Measurements from ENCODE around the gene SNAPC5. TPM values are rescaled to one million over a fixed set of nuclear protein-coding genes. Genes with fewer than 3 reads are reported as not detected.

Gene SNAPC5
- total RNA-seq, 1 donor = 14.5 TPM

GRCh38 chr15:66477011-66477410, 20.6 kb downstream of the SNAPC5 start:
- H3K9me3 ChIP-seq (ENCODE audit: low read depth, low read length) = no peaks in the 10 kb centered on the region
- H3K27ac ChIP-seq (ENCODE audit: low read depth, low read length) = no peak overlapping the region
- H3K4me3 ChIP-seq (ENCODE audit: insufficient read depth, low read length) = no peak overlapping the region
- H3K4me1 ChIP-seq (ENCODE audit: insufficient read depth, low read length) = peaks cover 11% of the 10 kb centered on the region
- H4K20me1 ChIP-seq (ENCODE audit: insufficient read depth, low read length) = peaks cover 25% of the 10 kb centered on the region
- peaks cover 7% of the 10 kb centered on the region for H3K36me3 ChIP-seq (ENCODE audit: insufficient read depth, low read length)
- H3K27me3 ChIP-seq (ENCODE audit: insufficient read depth, low read length) = no peaks in the 10 kb centered on the region
- DNase-seq (ENCODE audit: insufficient read length, low spot score, missing footprints) = no peak
- no peak overlapping the region for H3K4me2 ChIP-seq (ENCODE audit: insufficient read depth, low read length)
- no peak overlapping the region for H2AFZ ChIP-seq (ENCODE audit: low read length)
- H3K79me2 ChIP-seq (ENCODE audit: insufficient read depth, low read length) = peaks cover 3% of the 10 kb centered on the region
- no peak for TF ChIP-seq CTCF (IDR thresholded peaks at IDR 0.05; ENCODE audit: extremely low read depth, low read depth, low read length)

GRCh38 chr15:66476535-66476934, 21.0 kb downstream of the SNAPC5 start:
- Histone ChIP-seq H3K79me2 (ENCODE audit: insufficient read depth, low read length) (peaks cover 3% of the 10 kb centered on the region), H3K4me1 (ENCODE audit: insufficient read depth, low read length) (peaks cover 12% of the 10 kb centered on the region), H3K36me3 (ENCODE audit: insufficient read depth, low read length) (peaks cover 2% of the 10 kb centered on the region), H3K4me2 (ENCODE audit: insufficient read depth, low read length) (no peak overlapping the region), H3K27me3 (ENCODE audit: insufficient read depth, low read length) (no peaks in the 10 kb centered on the region), H2AFZ (ENCODE audit: low read length) (no peak overlapping the region), H4K20me1 (ENCODE audit: insufficient read depth, low read length) (peaks cover 23% of the 10 kb centered on the region), H3K27ac (ENCODE audit: low read depth, low read length) (no peak overlapping the region), H3K4me3 (ENCODE audit: insufficient read depth, low read length) (no peak overlapping the region), H3K9me3 (ENCODE audit: low read depth, low read length) (no peaks in the 10 kb centered on the region)
- DNase-seq (ENCODE audit: insufficient read length, low spot score, missing footprints) = no peak
- no peak for TF ChIP-seq CTCF (IDR thresholded peaks at IDR 0.05; ENCODE audit: extremely low read depth, low read depth, low read length)

- no peaks in the 10 kb centered on the region for H3K9me3 ChIP-seq (ENCODE audit: low read depth, low read length)
- H3K36me3 ChIP-seq (ENCODE audit: insufficient read depth, low read length) = peaks cover 3% of the 10 kb centered on the region
- no peak overlapping the region for H3K4me2 ChIP-seq (ENCODE audit: insufficient read depth, low read length)
- peaks cover 13% of the 10 kb centered on the region for H4K20me1 ChIP-seq (ENCODE audit: insufficient read depth, low read length)
- H3K4me3 ChIP-seq (ENCODE audit: insufficient read depth, low read length) = no peak overlapping the region
- H3K27me3 ChIP-seq (ENCODE audit: insufficient read depth, low read length) = no peaks in the 10 kb centered on the region
- TF ChIP-seq CTCF (IDR thresholded peaks at IDR 0.05; ENCODE audit: extremely low read depth, low read depth, low read length) = no peak
- H3K79me2 ChIP-seq (ENCODE audit: insufficient read depth, low read length) = peaks cover 3% of the 10 kb centered on the region
- no peak for DNase-seq (ENCODE audit: insufficient read length, low spot score, missing footprints)
- H3K27ac ChIP-seq (ENCODE audit: low read depth, low read length) = no peak overlapping the region
- H3K4me1 ChIP-seq (ENCODE audit: insufficient read depth, low read length) = peaks cover 12% of the 10 kb centered on the region
- H2AFZ ChIP-seq (ENCODE audit: low read length) = no peak overlapping the region
Measured at GRCh38 chr15:66474963-66475362, 22.6 kb downstream of the SNAPC5 start.

DNA sequence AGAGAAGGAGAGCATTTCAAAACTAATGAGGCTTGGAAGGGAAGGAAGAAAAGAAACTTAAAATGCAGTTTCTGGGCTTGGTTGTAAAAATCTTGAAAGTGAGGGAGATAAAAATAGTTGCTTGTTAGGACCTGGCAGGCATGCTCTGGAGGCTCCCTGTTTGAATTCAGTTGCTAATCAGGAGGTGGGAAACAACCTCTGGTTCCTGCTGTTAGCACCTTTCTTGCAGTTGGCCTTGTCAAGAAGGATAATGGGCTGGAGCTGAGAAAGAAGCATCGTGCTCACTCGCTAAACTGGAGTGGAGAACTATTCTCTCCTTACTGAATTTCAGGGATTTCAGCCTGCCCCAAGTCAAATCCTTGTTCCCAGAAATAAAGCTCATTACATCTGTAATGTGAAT, 23.4 kb downstream of the SNAPC5 start:
- DNase-seq (ENCODE audit: insufficient read length, low spot score, missing footprints) = no peak
- Histone ChIP-seq H3K27ac (ENCODE audit: low read depth, low read length) (no peak overlapping the region), H3K79me2 (ENCODE audit: insufficient read depth, low read length) (peaks cover 3% of the 10 kb centered on the region)

More for the DNA sequence above, 23.4 kb downstream of the SNAPC5 start:
- Histone ChIP-seq H2AFZ (ENCODE audit: low read length) (no peak overlapping the region), H3K4me2 (ENCODE audit: insufficient read depth, low read length) (no peak overlapping the region), H3K27me3 (ENCODE audit: insufficient read depth, low read length) (no peaks in the 10 kb centered on the region), H3K4me1 (ENCODE audit: insufficient read depth, low read length) (peaks cover 12% of the 10 kb centered on the region), H3K9me3 (ENCODE audit: low read depth, low read length) (no peaks in the 10 kb centered on the region), H3K4me3 (ENCODE audit: insufficient read depth, low read length) (no peak overlapping the region), H4K20me1 (ENCODE audit: insufficient read depth, low read length) (peaks cover 8% of the 10 kb centered on the region), H3K36me3 (ENCODE audit: insufficient read depth, low read length) (peaks cover 3% of the 10 kb centered on the region)
- TF ChIP-seq CTCF (IDR thresholded peaks at IDR 0.05; ENCODE audit: extremely low read depth, low read depth, low read length) = no peak

All from osteoblast (primary cell).